ENCODE results near the gene HES4. TPM values are rescaled to one million over a fixed set of nuclear protein-coding genes. Genes with fewer than 3 reads are reported as not detected.

HES4 gene
- total and polyA plus RNA-seq, 2 experiments from 2014 or later = 54.4 to 83.6 TPM

DNA sequence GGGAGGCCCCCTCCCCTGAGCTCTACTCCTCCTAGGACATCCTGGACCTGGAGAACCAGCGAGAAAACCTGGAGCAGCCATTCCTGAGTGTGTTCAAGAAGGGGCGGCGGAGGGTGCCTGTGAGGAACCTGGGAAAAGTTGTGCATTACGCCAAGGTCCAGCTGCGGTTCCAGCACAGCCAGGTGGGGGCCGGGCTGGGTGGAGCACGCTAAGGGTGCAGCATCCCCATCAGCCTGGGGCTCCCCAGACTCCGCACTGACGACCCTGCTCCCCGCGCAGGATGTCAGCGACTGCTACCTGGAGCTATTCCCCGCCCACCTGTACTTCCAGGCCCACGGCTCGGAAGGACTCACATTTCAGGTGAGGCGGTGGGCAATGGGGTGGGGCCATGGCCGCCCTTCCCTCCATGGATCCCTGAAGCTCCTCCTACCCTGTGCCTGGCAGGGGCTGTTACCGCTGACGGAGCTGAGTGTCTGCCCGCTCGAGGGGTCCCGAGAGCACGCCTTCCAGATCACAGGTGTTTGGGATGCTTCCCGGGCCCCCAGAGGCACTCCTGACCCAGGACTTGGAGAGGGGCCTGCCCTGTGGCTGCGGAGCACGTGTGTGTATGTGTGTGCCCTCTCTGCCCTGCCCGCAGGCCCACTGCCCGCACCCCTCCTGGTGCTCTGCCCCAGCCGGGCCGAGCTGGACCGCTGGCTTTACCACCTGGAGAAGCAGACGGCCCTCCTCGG is 29.5 kb downstream of the HES4 start:
- H3K4me3 ChIP-seq = no peak overlapping the region
- TF ChIP-seq, protein P1, sequence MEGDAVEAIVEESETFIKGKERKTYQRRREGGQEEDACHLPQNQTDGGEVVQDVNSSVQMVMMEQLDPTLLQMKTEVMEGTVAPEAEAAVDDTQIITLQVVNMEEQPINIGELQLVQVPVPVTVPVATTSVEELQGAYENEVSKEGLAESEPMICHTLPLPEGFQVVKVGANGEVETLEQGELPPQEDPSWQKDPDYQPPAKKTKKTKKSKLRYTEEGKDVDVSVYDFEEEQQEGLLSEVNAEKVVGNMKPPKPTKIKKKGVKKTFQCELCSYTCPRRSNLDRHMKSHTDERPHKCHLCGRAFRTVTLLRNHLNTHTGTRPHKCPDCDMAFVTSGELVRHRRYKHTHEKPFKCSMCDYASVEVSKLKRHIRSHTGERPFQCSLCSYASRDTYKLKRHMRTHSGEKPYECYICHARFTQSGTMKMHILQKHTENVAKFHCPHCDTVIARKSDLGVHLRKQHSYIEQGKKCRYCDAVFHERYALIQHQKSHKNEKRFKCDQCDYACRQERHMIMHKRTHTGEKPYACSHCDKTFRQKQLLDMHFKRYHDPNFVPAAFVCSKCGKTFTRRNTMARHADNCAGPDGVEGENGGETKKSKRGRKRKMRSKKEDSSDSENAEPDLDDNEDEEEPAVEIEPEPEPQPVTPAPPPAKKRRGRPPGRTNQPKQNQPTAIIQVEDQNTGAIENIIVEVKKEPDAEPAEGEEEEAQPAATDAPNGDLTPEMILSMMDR (IDR thresholded peaks at IDR 0.05; ENCODE audit: low read depth, low read length) = no peak
- peaks cover 99% of the 10 kb centered on the region for H3K27me3 ChIP-seq
- DNase-seq (ENCODE audit: low read depth in 1 of 2, low spot score in 1 of 2) = no peak
- H3K9me3 ChIP-seq (ENCODE audit: low read depth) = no peaks in the 10 kb centered on the region
- no peaks in the 10 kb centered on the region for H3K36me3 ChIP-seq
- no peak overlapping the region for H3K27ac ChIP-seq
- H3K4me1 ChIP-seq (ENCODE audit: low read depth) = no peaks in the 10 kb centered on the region

DNA sequence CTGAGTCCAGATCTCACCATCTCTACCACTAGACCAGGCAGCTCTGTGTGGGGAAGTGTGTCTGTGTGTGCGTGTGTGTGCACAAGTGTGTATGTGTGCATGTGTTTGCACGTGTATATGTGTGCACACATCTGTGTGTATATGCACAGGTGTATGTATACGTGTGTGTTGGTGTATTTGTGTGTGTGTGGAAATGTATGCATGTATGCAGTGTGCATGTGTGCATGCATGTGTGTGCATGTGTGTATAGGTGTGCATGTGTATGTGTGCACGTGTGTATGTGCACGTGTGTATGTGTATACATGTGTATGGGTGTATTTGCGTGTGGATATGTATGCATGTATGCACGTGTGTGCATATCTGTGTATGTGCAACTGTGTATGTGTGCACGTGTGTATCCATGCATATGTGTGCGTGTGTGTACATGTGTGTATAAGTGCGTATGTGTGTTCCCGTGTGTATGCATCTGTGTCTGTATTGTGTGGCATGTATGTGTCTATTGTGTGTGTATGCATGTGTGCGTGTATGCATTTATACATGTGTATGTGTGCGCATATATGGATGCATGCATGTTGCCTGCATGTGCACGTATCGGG is 30.5 kb downstream of the HES4 start:
- Histone ChIP-seq H3K4me1 (ENCODE audit: low read depth) (no peaks in the 10 kb centered on the region), H3K9me3 (ENCODE audit: low read depth) (no peaks in the 10 kb centered on the region), H3K27me3 (peaks cover 92% of the 10 kb centered on the region), H3K4me3 (no peak overlapping the region), H3K36me3 (no peaks in the 10 kb centered on the region), H3K27ac (no peak overlapping the region)
- no peak for DNase-seq (ENCODE audit: low read depth in 1 of 2, low spot score in 1 of 2)
- TF ChIP-seq, protein P1 (IDR thresholded peaks at IDR 0.05; ENCODE audit: low read depth, low read length) = no peak

DNA sequence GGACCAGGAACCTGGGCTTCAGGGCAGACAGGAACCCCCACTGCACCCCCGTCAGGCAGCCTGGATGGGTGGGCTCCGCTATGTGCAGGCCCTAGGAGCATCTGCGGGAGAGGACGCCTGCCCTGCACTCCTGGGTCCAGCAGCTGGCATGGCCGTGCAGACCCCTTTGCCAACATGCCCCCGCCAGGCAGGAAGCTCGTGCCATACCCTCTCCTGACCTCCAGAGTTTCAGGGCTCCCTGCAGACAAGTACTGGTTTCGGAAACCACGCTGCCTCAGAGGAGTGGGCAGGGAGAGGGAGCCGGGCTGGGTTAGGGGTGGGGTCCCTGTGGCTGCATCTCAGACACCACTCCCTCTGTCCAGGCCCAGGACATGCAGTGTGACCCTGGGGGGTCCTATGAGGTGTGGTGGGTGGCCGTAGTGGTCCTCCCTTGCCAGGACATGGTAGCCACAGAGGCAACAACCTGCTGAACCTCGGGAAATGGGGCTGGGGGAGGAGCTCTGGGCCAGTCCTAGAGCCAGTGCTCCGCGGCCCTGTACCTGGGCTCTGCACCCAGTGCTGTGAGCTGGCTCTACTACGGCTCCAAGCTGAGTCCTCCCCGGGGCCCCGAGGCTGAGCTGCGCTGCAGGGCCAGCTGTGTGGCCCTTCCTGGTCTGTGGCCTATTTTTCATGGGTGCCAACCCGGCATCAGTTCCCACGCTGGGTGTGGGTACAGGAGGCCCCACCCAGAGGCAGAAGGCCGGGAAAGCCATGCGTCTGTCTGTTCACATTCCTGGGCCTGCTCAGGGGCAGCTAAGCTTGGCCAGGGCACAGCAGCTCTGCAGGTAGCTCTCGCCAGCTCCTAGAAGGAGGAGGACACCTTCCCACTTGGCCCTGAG is 32.2 kb downstream of the HES4 start:
- Histone ChIP-seq H3K27ac (no peak overlapping the region), H3K27me3 (peaks cover 75% of the 10 kb centered on the region), H3K36me3 (no peaks in the 10 kb centered on the region), H3K9me3 (ENCODE audit: low read depth) (no peaks in the 10 kb centered on the region), H3K4me3 (no peak overlapping the region), H3K4me1 (ENCODE audit: low read depth) (no peaks in the 10 kb centered on the region)
- no peak for DNase-seq (ENCODE audit: low read depth in 1 of 2, low spot score in 1 of 2)
- TF ChIP-seq, protein P1 (IDR thresholded peaks at IDR 0.05; ENCODE audit: low read depth, low read length) = no peak

DNA sequence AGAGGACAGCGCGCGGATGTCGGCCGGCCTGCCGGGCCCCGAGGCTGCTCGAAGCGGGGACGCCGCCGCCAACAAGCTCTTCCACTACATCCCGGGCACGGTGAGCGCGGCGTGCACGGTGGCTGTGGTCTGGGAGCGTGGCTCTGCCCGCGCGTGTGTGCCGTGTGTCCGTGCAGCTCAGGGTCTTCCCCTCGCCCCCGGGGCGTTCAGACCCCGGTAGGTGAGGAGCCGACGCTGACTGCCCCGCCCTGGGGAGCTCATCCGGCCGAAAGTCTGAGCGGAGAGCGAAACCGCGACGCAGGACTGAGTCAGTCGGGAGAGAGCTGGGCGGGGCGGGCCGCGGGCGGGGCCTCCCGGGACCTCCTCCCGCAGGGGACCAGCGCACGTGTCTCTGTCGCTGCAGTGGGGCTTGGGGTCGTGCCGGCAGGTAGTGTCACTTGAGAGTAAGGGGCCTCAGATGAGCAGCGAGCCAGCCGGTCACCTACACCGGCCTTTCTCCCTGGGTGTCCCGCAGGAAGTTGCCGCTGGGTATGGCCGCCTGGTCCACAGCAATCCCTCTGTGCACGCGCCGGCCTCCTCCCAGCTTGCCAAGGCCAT is 33.1 kb downstream of the HES4 start:
- peaks cover 66% of the 10 kb centered on the region for H3K27me3 ChIP-seq
- peak; percentile 55 to 56 for DNase-seq (ENCODE audit: low read depth in 1 of 2, low spot score in 1 of 2)
- no peak overlapping the region for H3K27ac ChIP-seq
- no peaks in the 10 kb centered on the region for H3K4me1 ChIP-seq (ENCODE audit: low read depth)
- TF ChIP-seq, protein P1 (IDR thresholded peaks at IDR 0.05; ENCODE audit: low read depth, low read length) = no peak
- peak overlapping the region; percentile 20 for H3K4me3 ChIP-seq
- no peaks in the 10 kb centered on the region for H3K36me3 ChIP-seq
- H3K9me3 ChIP-seq (ENCODE audit: low read depth) = no peaks in the 10 kb centered on the region

DNA sequence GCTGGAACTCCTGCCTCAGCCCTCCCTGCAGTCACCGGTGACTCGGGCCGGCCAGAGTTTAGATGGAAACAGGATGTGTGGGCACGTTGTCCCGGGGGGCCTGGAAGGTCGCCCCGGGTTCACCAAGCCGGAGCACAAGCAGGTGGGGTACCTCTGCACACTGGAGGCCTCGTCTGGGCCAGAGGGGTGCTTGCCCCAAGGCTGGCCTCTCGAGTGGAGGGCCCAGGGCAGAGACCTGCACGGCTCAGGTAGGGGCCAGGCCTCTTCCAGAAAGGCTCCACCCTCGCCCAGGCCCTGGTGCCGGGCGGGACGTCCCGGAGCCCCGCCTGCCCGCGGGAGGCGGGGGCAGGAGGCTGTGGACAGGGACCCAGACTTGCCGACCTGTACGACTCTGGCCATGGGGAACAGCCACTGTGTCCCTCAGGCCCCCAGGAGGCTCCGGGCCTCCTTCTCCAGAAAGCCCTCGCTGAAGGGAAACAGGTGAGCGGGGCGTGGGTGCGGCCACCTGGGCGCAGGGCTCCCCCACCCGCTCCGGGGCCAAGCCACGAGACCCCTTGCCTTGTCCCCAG is 33.7 kb downstream of the HES4 start, which contains the start of gene PLEKHN1:
Gene PLEKHN1 (plus strand): TSS at position 348 of the 569 bp plus-strand sequence. CDS start 50 bp downstream, at position 398.
- Histone ChIP-seq H3K4me1 (ENCODE audit: low read depth) (no peaks in the 10 kb centered on the region), H3K36me3 (no peaks in the 10 kb centered on the region), H3K9me3 (ENCODE audit: low read depth) (no peaks in the 10 kb centered on the region), H3K27ac (no peak within 1 kb of the TSS), H3K4me3 (peak within 1 kb of the TSS; percentile 20), H3K27me3 (peaks cover 60% of the 10 kb centered on the region)
- TF ChIP-seq, protein P1 (IDR thresholded peaks at IDR 0.05; ENCODE audit: low read depth, low read length) = no peak
- peak in 1 of 2 donors; percentile 33 for DNase-seq (ENCODE audit: low read depth in 1 of 2, low spot score in 1 of 2)

Data from cardiac muscle cell (in vitro differentiated cells and primary cell).